HL-60 (cell line): ENCODE results near the gene LAMP2.

ENCODE experiments used
- CTCF ChIP-seq: IDR thresholded peaks from one replicate; pipeline ENCODE4 v1.5.1; 2011; ENCODE audit warnings: low read length, control low read depth, inconsistent platforms; ENCODE audit not compliant: insufficient read depth
- GABPA ChIP-seq: IDR thresholded peaks from 2 replicates; pipeline ENCODE4 v1.6.1; 2012; ENCODE audit warnings: low read depth
- POLR2AphosphoS5 ChIP-seq: IDR thresholded peaks from 2 replicates; pipeline ENCODE4 v1.6.1; 2012; ENCODE audit warnings: low read depth
- REST ChIP-seq: IDR thresholded peaks from 2 replicates; pipeline ENCODE4 v1.6.1; 2012; ENCODE audit warnings: low read depth; ENCODE audit not compliant: insufficient replicate concordance
- SPI1 ChIP-seq: IDR thresholded peaks from 2 replicates; pipeline ENCODE4 v1.6.1; 2012; ENCODE audit warnings: low read depth, mild to moderate bottlenecking, borderline replicate concordance

GRCh38 chrX:120429776-120430540, 39.1 kb downstream of the LAMP2 start:
- TF ChIP-seq CTCF (no peak), SPI1 (no peak), POLR2AphosphoS5 (no peak), REST (no peak), GABPA (no peak)
